NCI-H1092 (cell line): Measurements from ENCODE around the gene LSM14A.
"Not testable (repeated sequence)": the region's sequence is repeated elsewhere in the genome, so short reads cannot be mapped to it uniquely, and the experiment has no call there.

Experiments
- DNase-seq: peaks from one replicate; lab custom pipeline; 2025; lab: John Stamatoyannopoulos, UW

The LSM14A gene

GRCh38 chr19:34189917-34190425, 17.7 kb downstream of the LSM14A start:
- no peak for DNase-seq

DNA sequence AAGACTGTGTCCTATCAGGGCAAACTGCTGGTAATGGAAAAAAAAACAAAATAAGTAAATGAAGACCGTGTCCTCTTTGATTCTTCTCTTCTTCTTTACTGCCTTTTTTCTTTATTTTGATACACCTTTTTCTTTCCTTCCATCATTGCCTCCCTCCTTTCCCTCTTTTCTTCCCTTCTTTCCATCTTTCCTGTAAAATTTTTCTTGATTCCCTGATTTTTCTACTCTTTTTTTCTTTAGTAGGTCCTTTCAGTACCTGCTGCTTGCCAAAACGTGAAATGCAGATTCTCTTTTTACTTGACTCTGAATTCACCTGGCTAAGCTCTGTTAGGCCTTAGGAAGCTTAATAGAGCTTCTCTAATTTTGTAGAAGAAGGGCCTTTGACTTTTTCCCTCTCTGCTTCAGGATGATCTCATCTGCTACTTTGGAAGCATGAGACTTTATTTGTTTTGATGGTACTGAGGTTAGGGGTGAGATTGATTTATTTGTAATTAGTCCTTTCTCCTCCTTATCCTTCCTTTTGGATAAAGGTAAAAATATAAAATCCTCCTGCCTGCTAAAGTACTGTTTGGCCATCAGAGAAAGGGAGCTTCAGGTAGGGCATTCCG, 19.2 kb downstream of the LSM14A start:
- DNase-seq, result no peak

DNA sequence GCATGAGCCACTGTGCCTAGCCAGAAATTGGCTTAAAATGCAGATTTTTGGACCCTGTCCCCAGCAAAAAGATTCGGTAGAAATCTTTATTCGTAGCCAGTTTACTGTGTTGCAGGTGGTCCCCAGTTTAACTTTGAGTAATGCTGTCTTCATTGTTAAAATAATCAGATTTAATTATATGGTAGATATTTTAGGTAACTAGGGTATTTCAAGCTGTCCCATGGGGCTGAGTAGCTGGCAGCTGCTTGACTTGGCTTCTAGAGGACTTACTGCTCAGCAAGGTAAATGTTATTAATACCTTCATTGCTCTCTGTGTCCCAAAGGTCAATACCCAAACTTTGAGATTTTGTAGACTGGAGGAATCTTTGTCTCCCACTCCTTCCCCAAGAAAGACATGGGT, 21.1 kb downstream of the LSM14A start:
- no peak for DNase-seq

DNA sequence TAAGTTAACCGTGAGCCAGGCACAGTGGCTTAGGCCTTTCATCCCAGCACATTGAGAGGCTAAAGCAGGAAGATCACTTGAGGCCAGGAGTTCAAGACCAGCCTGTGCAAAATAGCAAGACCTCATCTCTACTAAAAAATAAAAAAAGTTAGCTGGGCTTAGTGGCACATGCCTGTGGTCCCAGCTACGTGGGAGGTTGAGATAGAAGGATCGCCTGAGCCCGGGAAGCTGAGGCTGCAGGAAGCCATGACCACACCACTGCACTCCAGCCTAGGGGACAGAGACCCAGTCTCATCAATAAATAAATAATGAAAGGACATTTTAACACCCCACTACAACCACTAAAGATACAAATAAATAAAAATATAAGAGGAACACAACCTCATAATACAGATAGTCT, 21.6 kb downstream of the LSM14A start:
- DNase-seq, result no peak

DNA sequence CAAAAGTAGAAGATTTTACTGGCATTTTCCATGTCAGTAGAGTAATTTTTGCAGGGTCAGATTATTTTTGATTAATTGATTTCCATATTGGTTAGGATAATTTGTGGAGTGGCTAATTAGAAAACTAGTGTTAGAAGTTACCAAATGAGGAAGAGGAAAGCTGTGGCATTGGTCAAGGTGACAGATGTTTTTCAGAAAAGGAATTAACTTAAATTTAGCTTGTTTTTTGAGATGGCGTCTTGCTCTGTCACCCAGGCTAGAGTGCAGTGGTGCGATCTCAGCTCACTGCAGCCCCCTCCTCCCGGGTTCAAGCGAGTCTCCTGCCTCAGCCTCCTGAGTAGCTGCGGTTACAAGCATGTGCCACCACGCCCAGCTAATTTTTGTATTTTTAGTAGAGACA, 28.8 kb downstream of the LSM14A start:
- DNase-seq, result no peak

GRCh38 chr19:34205324-34205723, 33.0 kb downstream of the LSM14A start:
- DNase-seq, result not testable (repeated sequence)

DNA sequence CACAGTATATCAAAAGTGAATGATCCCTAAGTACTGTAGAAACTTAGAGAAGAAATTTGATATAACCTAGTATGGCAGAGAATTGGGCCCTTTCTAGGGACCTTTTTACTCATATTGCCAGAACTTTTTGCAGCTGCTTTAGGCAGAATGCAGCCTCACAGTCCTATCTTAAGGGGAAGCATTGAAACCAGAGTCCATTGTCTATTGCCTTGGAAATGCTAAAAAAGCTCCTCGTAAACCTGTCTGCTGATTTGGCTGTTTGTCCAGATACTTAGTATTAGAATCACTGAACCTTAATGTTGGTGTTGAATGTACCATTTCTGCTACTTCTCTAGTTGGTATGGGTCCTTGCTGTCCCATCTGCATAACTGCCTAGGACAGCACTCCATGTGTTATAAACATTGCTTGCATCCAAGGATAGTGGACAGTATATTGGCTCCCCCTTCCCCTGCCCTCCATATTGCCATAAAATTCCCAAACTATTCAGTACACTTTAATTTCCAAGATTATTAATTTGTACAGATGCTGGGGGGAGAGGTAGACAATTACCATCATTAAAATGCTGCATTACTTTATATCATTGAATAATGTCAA, 36.1 kb downstream of the LSM14A start:
- no peak for DNase-seq

DNA sequence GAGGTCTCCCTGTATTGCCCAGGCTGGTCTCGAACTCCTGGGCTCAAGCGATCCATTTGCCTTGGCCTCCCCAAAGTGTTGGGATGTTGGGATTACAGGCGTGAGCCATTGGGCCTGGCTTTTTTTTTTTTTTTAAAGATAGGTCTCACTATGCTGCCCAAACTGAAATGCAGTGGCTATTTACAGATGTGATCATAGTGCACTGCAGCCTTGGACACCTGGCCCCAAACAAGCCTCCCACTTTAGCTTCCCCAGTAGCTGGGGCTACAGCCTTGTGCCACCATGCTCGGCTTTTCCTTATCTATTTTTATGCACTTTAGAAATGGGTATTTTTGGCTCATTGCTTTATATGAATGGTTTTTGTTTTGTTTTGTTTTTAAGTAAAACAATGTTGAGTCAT, 37.4 kb downstream of the LSM14A start:
- no peak for DNase-seq

GRCh38 chr19:34213283-34213682, 41.0 kb downstream of the LSM14A start:
- no peak for DNase-seq

DNA sequence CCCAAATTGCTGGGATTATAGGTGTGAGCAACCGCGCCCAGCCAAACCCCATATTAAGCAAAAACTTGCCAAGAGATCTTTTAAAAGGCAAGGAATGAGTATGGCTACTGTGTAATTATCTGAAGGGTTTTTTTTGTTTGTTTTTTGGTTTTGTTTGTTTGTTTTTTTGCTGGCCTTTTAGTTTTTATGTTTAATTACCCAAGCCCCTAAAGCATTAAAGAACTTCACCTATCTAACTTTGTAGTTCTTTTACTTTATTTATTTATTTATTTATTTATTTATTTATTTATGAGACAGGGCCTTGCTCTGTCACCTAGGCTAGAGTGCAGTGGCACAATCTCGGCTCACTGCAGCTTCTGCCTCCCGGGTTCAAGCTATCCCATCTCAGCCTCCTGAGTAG, 41.7 kb downstream of the LSM14A start:
- DNase-seq, result no peak

GRCh38 chr19:34215006-34215665, 42.8 kb downstream of the LSM14A start:
- DNase-seq, result no peak

GRCh38 chr19:34215666-34216038, 43.3 kb downstream of the LSM14A start:
- no peak for DNase-seq

DNA sequence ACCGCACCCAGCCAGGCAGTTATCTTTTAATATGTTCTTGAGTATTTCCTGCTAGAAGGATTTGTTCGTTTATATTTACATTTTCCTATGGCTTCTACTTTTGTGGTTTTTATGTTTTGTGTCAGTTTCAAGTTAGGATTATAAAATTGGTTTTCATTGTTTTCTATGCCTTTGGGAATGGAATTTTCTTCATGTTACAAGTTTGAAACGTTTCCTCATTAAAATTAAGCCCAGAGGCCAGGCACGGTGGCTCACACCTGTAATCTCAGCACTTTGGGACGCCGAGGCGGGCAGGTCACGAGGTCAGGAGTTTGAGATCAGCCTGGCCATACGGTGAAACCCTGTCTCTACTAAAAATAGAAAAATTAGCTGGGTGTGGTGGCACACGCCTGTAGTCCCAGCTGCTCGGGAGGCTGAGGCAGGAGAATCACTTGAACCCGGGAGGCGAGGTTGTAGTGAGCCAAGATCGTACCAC, 44.5 kb downstream of the LSM14A start:
- not testable (repeated sequence) for DNase-seq

DNA sequence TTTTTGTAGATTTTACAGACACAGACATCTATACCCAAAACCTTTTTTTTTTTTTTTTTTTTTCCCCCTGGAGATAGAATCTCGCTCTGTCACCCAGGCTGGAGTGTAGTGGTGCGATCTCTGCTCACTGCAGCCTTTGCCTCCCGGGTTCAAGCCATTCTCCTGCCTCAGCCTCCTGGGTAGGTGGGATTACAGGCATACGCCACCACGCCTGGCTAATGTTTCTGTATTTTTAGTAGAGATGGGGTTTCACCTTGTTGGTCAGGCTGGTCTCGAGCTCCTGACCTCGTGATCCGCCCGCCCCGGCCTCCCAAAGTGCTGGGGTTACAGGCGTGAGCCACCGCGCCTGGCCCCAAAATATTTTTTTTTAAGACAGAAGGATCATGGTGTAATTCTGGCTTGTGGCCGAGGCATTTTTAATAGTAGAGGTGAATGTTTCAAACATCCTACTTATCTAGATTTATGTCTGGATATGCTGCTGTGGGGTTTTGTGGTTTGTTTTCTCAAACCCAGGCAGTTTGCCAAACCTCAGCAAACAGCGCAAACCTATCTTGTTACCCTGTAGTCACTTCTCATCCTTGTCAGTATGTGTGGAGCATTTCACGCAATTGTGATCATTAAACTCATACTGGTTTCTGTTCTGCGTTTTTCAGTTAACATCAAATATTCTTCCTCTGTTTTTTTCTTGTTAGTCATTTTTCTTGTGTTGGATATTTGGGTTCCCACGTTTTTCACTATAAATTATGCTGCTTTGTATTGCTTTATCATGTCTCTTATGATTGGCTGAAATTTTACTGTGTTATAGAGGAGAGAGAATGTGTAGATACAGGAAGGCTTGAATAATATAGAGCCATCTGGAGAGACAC, 45.9 kb downstream of the LSM14A start:
- peak; percentile 77 for DNase-seq

DNA sequence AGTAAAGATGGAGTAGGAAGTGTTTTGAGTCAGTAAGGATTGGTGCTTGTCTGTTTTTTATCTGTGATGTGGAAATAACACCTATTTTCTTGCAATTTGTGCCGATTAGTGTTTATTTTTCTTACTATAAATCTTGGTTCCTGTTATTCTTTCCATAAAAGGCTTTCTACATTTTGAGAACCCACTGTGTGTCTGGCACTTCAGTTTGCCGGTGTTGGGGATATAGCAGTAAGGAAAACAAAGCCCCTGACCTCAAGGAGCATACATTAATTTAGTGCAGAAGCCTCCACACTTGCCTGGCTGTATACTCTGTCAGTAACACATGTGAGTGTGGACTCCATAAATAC, 46.5 kb downstream of the LSM14A start:
- no peak for DNase-seq

- peak; percentile 5 for DNase-seq
These were observed 48.3 kb downstream of the LSM14A start for GRCh38 chr19:34220472-34221063.

DNA sequence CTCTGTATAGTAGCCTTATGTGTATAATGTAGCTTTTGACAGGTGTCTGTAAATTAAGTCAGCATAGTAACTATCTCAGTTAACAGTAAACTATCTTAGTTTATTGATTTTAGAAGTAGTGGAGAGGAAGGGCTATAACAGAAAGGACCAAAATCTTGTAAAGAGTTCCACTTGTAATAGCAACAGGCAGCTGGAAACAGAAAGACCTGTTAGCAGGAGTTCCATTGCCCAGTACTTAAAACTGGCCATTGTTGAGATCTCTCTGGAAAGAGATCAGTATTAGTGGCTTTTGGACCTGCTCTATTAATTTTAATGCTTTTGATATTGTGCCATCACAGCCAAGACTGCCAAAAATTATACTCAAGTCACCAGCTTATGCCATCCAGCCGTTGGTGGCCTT, 50.1 kb downstream of the LSM14A start:
- DNase-seq, result no peak

DNA sequence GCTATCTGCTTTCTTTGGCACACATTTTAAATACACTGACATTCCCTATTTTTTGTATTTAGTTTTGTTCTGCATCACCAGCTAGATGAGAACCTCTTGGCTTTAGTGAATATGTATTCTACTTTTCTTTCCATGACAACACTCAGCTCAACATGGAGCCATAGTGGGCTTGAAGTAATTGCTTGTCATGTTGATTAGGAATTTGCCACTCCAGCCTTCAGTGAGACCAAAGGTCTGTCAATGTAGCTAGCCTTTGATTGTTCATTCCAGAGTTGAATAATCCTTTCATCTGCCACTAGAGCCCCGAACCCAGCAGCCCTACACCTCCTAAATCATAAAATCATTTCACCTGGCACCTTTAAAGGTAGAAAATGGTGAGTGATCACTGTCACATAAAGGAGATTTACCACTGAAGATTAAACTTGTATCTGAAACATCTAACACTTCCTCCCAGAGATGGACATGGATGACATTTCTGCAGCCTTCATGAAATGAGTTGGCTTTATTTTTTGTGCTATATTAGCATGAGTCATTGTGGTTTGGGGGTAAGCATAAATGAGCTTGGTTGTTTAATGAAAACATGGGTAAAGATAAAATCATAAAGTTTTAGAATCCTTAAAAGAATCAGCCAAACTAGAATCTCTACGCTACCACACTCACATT, 52.8 kb downstream of the LSM14A start:
- DNase-seq, result no peak

DNA sequence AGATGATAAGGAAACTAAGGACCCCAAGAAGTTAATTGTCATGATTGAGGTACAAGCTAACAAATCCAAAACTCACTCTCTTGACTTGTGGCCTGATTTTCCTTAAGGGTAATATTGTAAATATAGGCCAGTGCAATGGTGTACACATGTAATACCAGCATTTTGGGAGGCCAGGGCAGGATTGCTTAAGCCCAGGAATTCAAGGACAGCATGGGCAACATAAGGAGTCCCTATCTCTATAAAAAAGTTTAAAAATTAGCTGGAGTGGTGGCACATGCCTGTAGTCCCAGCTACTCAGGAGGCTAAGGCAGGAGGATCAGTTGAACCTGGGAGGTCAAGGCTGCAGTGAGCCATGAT, 53.3 kb downstream of the LSM14A start:
- DNase-seq, result no peak

DNA sequence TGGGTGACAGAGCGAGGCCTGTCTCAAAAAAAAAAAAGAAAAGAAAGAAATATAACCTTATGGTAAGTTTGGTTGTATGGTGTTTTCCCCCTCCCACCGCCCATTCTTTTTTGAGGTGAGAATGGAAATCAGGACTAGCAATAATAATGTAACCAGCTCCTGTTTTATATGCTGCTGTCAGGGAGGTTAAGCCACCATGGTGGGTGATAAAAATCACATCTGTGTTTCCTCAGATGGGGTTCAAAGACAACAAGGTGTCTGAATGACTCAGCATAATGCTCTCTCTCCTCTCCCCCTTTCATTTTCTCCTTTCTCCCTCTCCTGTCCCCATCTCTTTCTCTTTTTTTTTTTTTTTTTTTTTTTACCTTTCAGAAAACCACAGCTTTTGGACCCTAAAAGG, 53.7 kb downstream of the LSM14A start:
- no peak for DNase-seq

DNA sequence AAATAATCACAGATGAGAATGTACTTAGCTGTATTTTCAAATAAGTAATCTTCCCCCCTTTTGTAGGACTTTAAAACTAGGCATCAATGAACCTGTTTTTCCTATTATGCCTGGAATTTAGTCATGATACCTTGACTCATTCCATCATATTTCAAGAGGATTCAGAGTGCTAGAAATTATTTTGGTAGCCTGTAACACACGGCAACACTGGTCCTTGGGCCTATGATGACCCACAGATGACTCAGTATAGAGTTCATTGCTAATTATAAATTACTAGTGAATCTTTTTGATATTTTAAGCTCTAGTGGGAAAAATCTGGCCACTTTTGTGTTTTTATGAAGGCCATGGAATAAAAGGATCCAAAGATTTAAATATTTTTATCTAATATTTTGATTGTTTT, 56.0 kb downstream of the LSM14A start:
- DNase-seq, result no peak

- no peak for DNase-seq
These were observed 56.5 kb downstream of the LSM14A start for GRCh38 chr19:34228762-34229161.
